Loucy (cell line): Measurements from ENCODE around the gene IGFBP4.

ENCODE experiments used
- H2AFZ ChIP-seq: fragments of 200-600 bp; sonication (generic); 2 replicates; pipeline ENCODE4 v1.6.0; 2016; ENCODE audit warnings: antibody characterized with exemption, mild to moderate bottlenecking, low read length, moderate library complexity
- H3F3A ChIP-seq: fragments of 200-600 bp; 2 replicates; pipeline ENCODE4 v1.6.0; 2016; ENCODE audit warnings: antibody characterized with exemption, low read depth, mild to moderate bottlenecking
- H3K27me3 ChIP-seq: fragments of 200-600 bp; sonication (generic); 2 replicates; pipeline ENCODE4 v1.6.1; 2014; ENCODE audit warnings: low read length, mild to moderate bottlenecking; ENCODE audit not compliant: insufficient read depth, poor library complexity, severe bottlenecking
- H3K36me3 ChIP-seq: fragments of 200-600 bp; sonication (generic); 2 replicates; pipeline ENCODE4 v1.6.1; 2016; ENCODE audit warnings: low read length; ENCODE audit not compliant: insufficient read depth
- H3K4me1 ChIP-seq: fragments of 200-600 bp; sonication (generic); 2 replicates; pipeline ENCODE4 v1.5.1; 2014; ENCODE audit warnings: low read length, mild to moderate bottlenecking; ENCODE audit not compliant: insufficient read depth, poor library complexity, severe bottlenecking
- H3K4me2 ChIP-seq: fragments of 200-600 bp; sonication (generic); 2 replicates; pipeline ENCODE4 v1.6.0; 2014; ENCODE audit warnings: antibody characterized with exemption, low read length, low read depth, mild to moderate bottlenecking; ENCODE audit not compliant: poor library complexity, severe bottlenecking
- H3K4me3 ChIP-seq: fragments of 200-600 bp; sonication (generic); 2 replicates; pipeline ENCODE4 v1.5.1; 2014; ENCODE audit warnings: low read length, mild to moderate bottlenecking, mixed read lengths; ENCODE audit not compliant: poor library complexity, severe bottlenecking
- H3K79me2 ChIP-seq: fragments of 200-600 bp; sonication (generic); 2 replicates; pipeline ENCODE4 v1.6.1; 2014; ENCODE audit warnings: low read length; ENCODE audit not compliant: insufficient read depth
- H3K9ac ChIP-seq: fragments of 200-600 bp; sonication (generic); 2 replicates; pipeline ENCODE4 v1.6.0; 2014; ENCODE audit warnings: mild to moderate bottlenecking, low read depth, low read length, moderate library complexity; ENCODE audit not compliant: poor library complexity, severe bottlenecking
- H3K9me2 ChIP-seq: fragments of 200-600 bp; sonication (generic); replicated peaks from 2 replicates; pipeline ENCODE4 v1.6.1; 2016; ENCODE audit warnings: low read depth, low read length, mixed read lengths
- H3K9me3 ChIP-seq: fragments of 200-600 bp; sonication (generic); 2 replicates; pipeline ENCODE4 v1.6.1; 2014; ENCODE audit warnings: mild to moderate bottlenecking, antibody characterized with exemption, low read length, low read depth; ENCODE audit not compliant: insufficient read depth
- H4K20me1 ChIP-seq: fragments of 200-600 bp; sonication (generic); 2 replicates; pipeline ENCODE4 v1.6.0; 2014; ENCODE audit warnings: antibody characterized with exemption, low read length, mild to moderate bottlenecking; ENCODE audit not compliant: insufficient read depth, poor library complexity, severe bottlenecking
- CTCF ChIP-seq: fragments of 200-600 bp; sonication (generic); conservative IDR thresholded peaks from 2 replicates; pipeline ENCODE4 v1.5.1; 2014; ENCODE audit warnings: mild to moderate bottlenecking, antibody characterized with exemption, low read length
- EZH2phosphoT487 ChIP-seq: fragments of 200-600 bp; IDR thresholded peaks from 2 replicates; pipeline ENCODE4 v1.6.1; 2018; ENCODE audit warnings: antibody characterized with exemption, mild to moderate bottlenecking, moderate library complexity, borderline replicate concordance

IGFBP4 gene

GRCh38 chr17:40482722-40483121 lies 39.5 kb downstream of the IGFBP4 start:
- Histone ChIP-seq H3K4me1 (peaks cover 20% of the 10 kb centered on the region), H3F3A (no peaks in the 10 kb centered on the region), H3K9me2 (no peaks in the 10 kb centered on the region), H3K27me3 (no peaks in the 10 kb centered on the region), H3K4me3 (no peak overlapping the region), H2AFZ (no peak overlapping the region), H4K20me1 (no peaks in the 10 kb centered on the region), H3K9ac (no peak overlapping the region), H3K36me3 (no peaks in the 10 kb centered on the region), H3K79me2 (no peaks in the 10 kb centered on the region), H3K4me2 (no peak overlapping the region), H3K9me3 (no peaks in the 10 kb centered on the region)
- TF ChIP-seq EZH2phosphoT487 = no peak
- TF ChIP-seq CTCF = no peak

DNA sequence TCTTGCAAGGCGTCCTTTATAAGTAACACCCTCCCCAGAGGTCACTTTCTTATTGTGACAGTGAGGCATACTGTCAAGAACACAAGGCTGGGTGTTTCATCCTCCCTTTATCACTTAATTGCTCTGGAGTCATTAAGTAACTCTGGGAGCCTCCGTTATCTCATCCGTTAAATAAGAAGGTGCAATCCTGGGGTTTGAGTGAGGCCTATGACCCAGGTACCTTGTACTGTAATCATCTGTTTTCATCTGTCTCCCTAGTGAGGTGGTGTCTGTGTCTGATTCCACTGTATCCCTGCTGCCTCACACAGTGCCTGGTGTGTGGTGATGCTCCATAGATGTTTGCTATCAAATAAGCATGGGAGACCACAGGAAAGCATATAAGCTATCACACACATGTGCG lies 40.4 kb downstream of the IGFBP4 start:
- Histone ChIP-seq H4K20me1 (no peaks in the 10 kb centered on the region), H3K4me3 (no peak overlapping the region), H3F3A (no peaks in the 10 kb centered on the region), H3K4me2 (no peak overlapping the region), H3K9me2 (no peaks in the 10 kb centered on the region), H3K27me3 (no peaks in the 10 kb centered on the region), H3K4me1 (peaks cover 20% of the 10 kb centered on the region), H3K9ac (no peak overlapping the region), H2AFZ (no peak overlapping the region), H3K79me2 (no peaks in the 10 kb centered on the region), H3K9me3 (no peaks in the 10 kb centered on the region), H3K36me3 (no peaks in the 10 kb centered on the region)
- TF ChIP-seq CTCF = no peak
- no peak for TF ChIP-seq EZH2phosphoT487

- no peaks in the 10 kb centered on the region for H4K20me1 ChIP-seq
- no peak overlapping the region for H3K4me2 ChIP-seq
- H3K4me3 ChIP-seq = no peak overlapping the region
- H3K4me1 ChIP-seq = peaks cover 18% of the 10 kb centered on the region
- H3F3A ChIP-seq = no peaks in the 10 kb centered on the region
- no peaks in the 10 kb centered on the region for H3K79me2 ChIP-seq
- H3K9ac ChIP-seq = no peak overlapping the region
- no peaks in the 10 kb centered on the region for H3K9me3 ChIP-seq
- H3K9me2 ChIP-seq = no peaks in the 10 kb centered on the region
- no peaks in the 10 kb centered on the region for H3K36me3 ChIP-seq
- no peak overlapping the region for H2AFZ ChIP-seq
- TF ChIP-seq EZH2phosphoT487 (no peak), CTCF (no peak)
- H3K27me3 ChIP-seq = no peaks in the 10 kb centered on the region
Measured at GRCh38 chr17:40484285-40484972, 41.2 kb downstream of the IGFBP4 start.
